Measurements from ENCODE around the gene ISLR2.

Gene ISLR2

GRCh38 chr15:74165461-74165860 lies 35.1 kb downstream of the ISLR2 start:
- Histone ChIP-seq H3K27me3 (replicated peaks in 2 of 5; ENCODE audit: control insufficient read depth in 4 of 5, insufficient read depth in 5 of 5, low read length in 4 of 5) (peaks cover 0 to 10% (median 3%) of the 10 kb centered on the region in 5 experiments), H3K9me3 (ENCODE audit: control extremely low read depth in 1 of 5, control insufficient read depth in 4 of 5, insufficient read depth in 2 of 5, low read depth in 1 of 5, low read length in 4 of 5) (no peaks in the 10 kb centered on the region)
- WGBS (ENCODE audit: insufficient coverage), result 100% methylated on average over 1 of the region's 1 CpG

GRCh38 chr15:74167891-74168331 lies 37.5 kb downstream of the ISLR2 start:
- H3K4me3 ChIP-seq (ENCODE audit: control insufficient read depth in 1 of 7, extremely low read depth in 1 of 7, insufficient read depth in 4 of 7, low read depth in 2 of 7, low read length in 6 of 7), result no peak overlapping the region
- WGBS (ENCODE audit: insufficient coverage), result 93% methylated on average over 2 of the region's 4 CpGs
- DNase-seq, result no peak
- no peaks in the 10 kb centered on the region for H3K4me1 ChIP-seq (ENCODE audit: control extremely low read depth in 1 of 4, control insufficient read depth in 4 of 4, insufficient read depth in 4 of 4, low read length in 3 of 4)
- H3K36me3 ChIP-seq (ENCODE audit: control insufficient read depth in 4 of 4, insufficient read depth in 4 of 4, low read length in 3 of 4), result no peaks in the 10 kb centered on the region
- POLR2A ChIA-PET, result no interaction called here
- H3K27ac ChIP-seq (ENCODE audit: insufficient read depth in 1 of 2, low read depth in 1 of 2, low read length in 2 of 2, poor library complexity in 1 of 2, severe bottlenecking in 2 of 2), result no peak overlapping the region
- CTCF ChIA-PET, result no interaction called here
- H3K27me3 ChIP-seq (replicated peaks in 2 of 5; ENCODE audit: control insufficient read depth in 4 of 5, insufficient read depth in 5 of 5, low read length in 4 of 5), result peaks cover 0 to 6% (median 3%) of the 10 kb centered on the region in 5 experiments
- H3K9me3 ChIP-seq (ENCODE audit: control extremely low read depth in 1 of 5, control insufficient read depth in 4 of 5, insufficient read depth in 2 of 5, low read depth in 1 of 5, low read length in 4 of 5), result no peaks in the 10 kb centered on the region

More at GRCh38 chr15:74165461-74165860, 35.1 kb downstream of the ISLR2 start:
- ChIA-PET POLR2A (interaction anchor here (0.6 kb wide), 1 partner anchor 65 kb away, joined by 3 read pairs; no protein-coding TSS in a partner anchor), CTCF (no interaction called here)
- Histone ChIP-seq H3K36me3 (ENCODE audit: control insufficient read depth in 4 of 4, insufficient read depth in 4 of 4, low read length in 3 of 4) (no peaks in the 10 kb centered on the region), H3K27ac (ENCODE audit: insufficient read depth in 1 of 2, low read depth in 1 of 2, low read length in 2 of 2, poor library complexity in 1 of 2, severe bottlenecking in 2 of 2) (no peak overlapping the region), H3K4me3 (ENCODE audit: control insufficient read depth in 1 of 7, extremely low read depth in 1 of 7, insufficient read depth in 4 of 7, low read depth in 2 of 7, low read length in 6 of 7) (no peak overlapping the region), H3K4me1 (ENCODE audit: control extremely low read depth in 1 of 4, control insufficient read depth in 4 of 4, insufficient read depth in 4 of 4, low read length in 3 of 4) (no peaks in the 10 kb centered on the region)
- no peak for DNase-seq

- H3K27me3 ChIP-seq (replicated peaks in 2 of 5; ENCODE audit: control insufficient read depth in 4 of 5, insufficient read depth in 5 of 5, low read length in 4 of 5), result peaks cover 0 to 3% (median 2%) of the 10 kb centered on the region in 5 experiments
- CTCF ChIA-PET, result no interaction called here
- no peaks in the 10 kb centered on the region for H3K9me3 ChIP-seq (ENCODE audit: control extremely low read depth in 1 of 5, control insufficient read depth in 4 of 5, insufficient read depth in 2 of 5, low read depth in 1 of 5, low read length in 4 of 5)
- no peak overlapping the region for H3K27ac ChIP-seq (ENCODE audit: insufficient read depth in 1 of 2, low read depth in 1 of 2, low read length in 2 of 2, poor library complexity in 1 of 2, severe bottlenecking in 2 of 2)
- H3K36me3 ChIP-seq (ENCODE audit: control insufficient read depth in 4 of 4, insufficient read depth in 4 of 4, low read length in 3 of 4), result no peaks in the 10 kb centered on the region
- no peak overlapping the region for H3K4me3 ChIP-seq (ENCODE audit: control insufficient read depth in 1 of 7, extremely low read depth in 1 of 7, insufficient read depth in 4 of 7, low read depth in 2 of 7, low read length in 6 of 7)
- peaks cover 0 to 4% (median 1%) of the 10 kb centered on the region in 4 experiments for H3K4me1 ChIP-seq (ENCODE audit: control extremely low read depth in 1 of 4, control insufficient read depth in 4 of 4, insufficient read depth in 4 of 4, low read length in 3 of 4)
- no peak for DNase-seq
- 100% methylated on average over 1 of the region's 3 CpGs for WGBS (ENCODE audit: insufficient coverage)
- POLR2A ChIA-PET, result no interaction called here
These were observed 38.3 kb downstream of the ISLR2 start for GRCh38 chr15:74168711-74169126.

GRCh38 chr15:74170071-74170844 lies 39.9 kb downstream of the ISLR2 start:
- DNase-seq, result no peak
- Histone ChIP-seq H3K9me3 (ENCODE audit: control extremely low read depth in 1 of 5, control insufficient read depth in 4 of 5, insufficient read depth in 2 of 5, low read depth in 1 of 5, low read length in 4 of 5) (no peaks in the 10 kb centered on the region), H3K27me3 (replicated peaks in 2 of 5; ENCODE audit: control insufficient read depth in 4 of 5, insufficient read depth in 5 of 5, low read length in 4 of 5) (peaks cover 0 to 3% (median 0%) of the 10 kb centered on the region in 5 experiments), H3K27ac (ENCODE audit: insufficient read depth in 1 of 2, low read depth in 1 of 2, low read length in 2 of 2, poor library complexity in 1 of 2, severe bottlenecking in 2 of 2) (no peak overlapping the region), H3K36me3 (ENCODE audit: control insufficient read depth in 4 of 4, insufficient read depth in 4 of 4, low read length in 3 of 4) (no peaks in the 10 kb centered on the region), H3K4me1 (ENCODE audit: control extremely low read depth in 1 of 4, control insufficient read depth in 4 of 4, insufficient read depth in 4 of 4, low read length in 3 of 4) (peaks cover 0 to 6% (median 2%) of the 10 kb centered on the region in 4 experiments), H3K4me3 (ENCODE audit: control insufficient read depth in 1 of 7, extremely low read depth in 1 of 7, insufficient read depth in 4 of 7, low read depth in 2 of 7, low read length in 6 of 7) (no peak overlapping the region)
- CTCF ChIA-PET, result interaction anchor here (0.8 to 1.3 kb wide), 2 partner anchors 15 to 112 kb away, joined by 3 read pairs; no protein-coding TSS in a partner anchor
- POLR2A ChIA-PET, result no interaction called here
- WGBS (ENCODE audit: insufficient coverage), result 88% methylated on average over 13 of the region's 15 CpGs

- ChIA-PET POLR2A (no interaction called here), CTCF (interaction anchor here (1.3 kb wide), 1 partner anchor 112 kb away, joined by 3 read pairs; no protein-coding TSS in a partner anchor)
- Histone ChIP-seq H3K4me3 (ENCODE audit: control insufficient read depth in 1 of 7, extremely low read depth in 1 of 7, insufficient read depth in 4 of 7, low read depth in 2 of 7, low read length in 6 of 7) (no peak overlapping the region), H3K36me3 (ENCODE audit: control insufficient read depth in 4 of 4, insufficient read depth in 4 of 4, low read length in 3 of 4) (no peaks in the 10 kb centered on the region), H3K9me3 (ENCODE audit: control extremely low read depth in 1 of 5, control insufficient read depth in 4 of 5, insufficient read depth in 2 of 5, low read depth in 1 of 5, low read length in 4 of 5) (no peaks in the 10 kb centered on the region), H3K27me3 (replicated peaks in 2 of 5; ENCODE audit: control insufficient read depth in 4 of 5, insufficient read depth in 5 of 5, low read length in 4 of 5) (peaks cover 0 to 3% (median 0%) of the 10 kb centered on the region in 5 experiments), H3K27ac (ENCODE audit: insufficient read depth in 1 of 2, low read depth in 1 of 2, low read length in 2 of 2, poor library complexity in 1 of 2, severe bottlenecking in 2 of 2) (no peak overlapping the region), H3K4me1 (ENCODE audit: control extremely low read depth in 1 of 4, control insufficient read depth in 4 of 4, insufficient read depth in 4 of 4, low read length in 3 of 4) (peaks cover 0 to 6% (median 2%) of the 10 kb centered on the region in 4 experiments)
- no peak for DNase-seq
- 88% methylated on average over 5 of the region's 7 CpGs for WGBS (ENCODE audit: insufficient coverage)
These were observed 40.6 kb downstream of the ISLR2 start for GRCh38 chr15:74170875-74171578.

- Histone ChIP-seq H3K36me3 (ENCODE audit: control insufficient read depth in 4 of 4, insufficient read depth in 4 of 4, low read length in 3 of 4) (no peaks in the 10 kb centered on the region), H3K27ac (ENCODE audit: insufficient read depth in 1 of 2, low read depth in 1 of 2, low read length in 2 of 2, poor library complexity in 1 of 2, severe bottlenecking in 2 of 2) (no peak overlapping the region), H3K4me3 (ENCODE audit: control insufficient read depth in 1 of 7, extremely low read depth in 1 of 7, insufficient read depth in 4 of 7, low read depth in 2 of 7, low read length in 6 of 7) (no peak overlapping the region), H3K4me1 (ENCODE audit: control extremely low read depth in 1 of 4, control insufficient read depth in 4 of 4, insufficient read depth in 4 of 4, low read length in 3 of 4) (peaks cover 0 to 6% (median 2%) of the 10 kb centered on the region in 4 experiments), H3K9me3 (ENCODE audit: control extremely low read depth in 1 of 5, control insufficient read depth in 4 of 5, insufficient read depth in 2 of 5, low read depth in 1 of 5, low read length in 4 of 5) (no peaks in the 10 kb centered on the region), H3K27me3 (replicated peaks in 2 of 5; ENCODE audit: control insufficient read depth in 4 of 5, insufficient read depth in 5 of 5, low read length in 4 of 5) (peaks cover 0 to 3% (median 0%) of the 10 kb centered on the region in 5 experiments)
- WGBS (ENCODE audit: insufficient coverage), result no CpG with 5 or more reads among the region's 1 CpG
- DNase-seq, result no peak
- POLR2A ChIA-PET, result no interaction called here
- CTCF ChIA-PET, result interaction anchor here (0.6 to 1.3 kb wide), 2 partner anchors 111 to 147 kb away, joined by 3 read pairs; no protein-coding TSS in a partner anchor
These were observed 41.7 kb downstream of the ISLR2 start for GRCh38 chr15:74171965-74172541.
